AG04450 (cell line): ENCODE data around the gene FRMD7. TPM values are rescaled to one million over a fixed set of nuclear protein-coding genes. Genes with fewer than 3 reads are reported as not detected.

Experiments
- CTCF ChIA-PET: fragments of 300-600, 350-600 bp; formaldehyde crosslinking; extraction: SDS; loops from one replicate; lab custom pipeline; 2022; ENCODE audit warnings: antibody characterized with exemption, inconsistent platforms; lab: Charles Lee
- POLR2A ChIA-PET: fragments of 350-600 bp; formaldehyde crosslinking; extraction: SDS; loops from one replicate; lab custom pipeline; 2021; ENCODE audit warnings: antibody characterized with exemption, inconsistent platforms; lab: Yijun Ruan, JAX
- DNase-seq: peaks from one replicate; pipeline ENCODE4 v3.0.0-alpha.2; 2011; ENCODE audit warnings: low read depth, low spot score
- H3K27ac ChIP-seq: one replicate; pipeline ENCODE4 v1.5.1; 2012; ENCODE audit warnings: low read depth, low read length, control low read depth
- H3K27me3 ChIP-seq: one replicate; pipeline ENCODE4 v1.6.0; 2012; ENCODE audit warnings: low read length; ENCODE audit not compliant: control insufficient read depth, insufficient read depth
- H3K4me3 ChIP-seq: 2 replicates; pipeline ENCODE4 v1.5.1; 2011; ENCODE audit warnings: mild to moderate bottlenecking, low read depth, low read length, control low read depth
- H3K9me3 ChIP-seq: 2 replicates; pipeline ENCODE4 v1.5.1; 2012; ENCODE audit warnings: low read length; ENCODE audit not compliant: control insufficient read depth, insufficient read depth
- polyA plus RNA-seq: library from polyadenylated mRNA; depleted of rRNA; stranded (reverse); fragments of >200 nt; gene quantifications from 2 replicates; pipeline ENCODE4 v1.2.3, GENCODE V29; 2011; rRNA removed
- TF ChIP-seq, protein P1 (sequence below): IDR thresholded peaks from 2 replicates; pipeline ENCODE4 v1.5.1; 2011; ENCODE audit warnings: low read depth, low read length, control low read depth, inconsistent platforms

FRMD7 gene
- polyA plus RNA-seq, 1 experiment = not detected

DNA sequence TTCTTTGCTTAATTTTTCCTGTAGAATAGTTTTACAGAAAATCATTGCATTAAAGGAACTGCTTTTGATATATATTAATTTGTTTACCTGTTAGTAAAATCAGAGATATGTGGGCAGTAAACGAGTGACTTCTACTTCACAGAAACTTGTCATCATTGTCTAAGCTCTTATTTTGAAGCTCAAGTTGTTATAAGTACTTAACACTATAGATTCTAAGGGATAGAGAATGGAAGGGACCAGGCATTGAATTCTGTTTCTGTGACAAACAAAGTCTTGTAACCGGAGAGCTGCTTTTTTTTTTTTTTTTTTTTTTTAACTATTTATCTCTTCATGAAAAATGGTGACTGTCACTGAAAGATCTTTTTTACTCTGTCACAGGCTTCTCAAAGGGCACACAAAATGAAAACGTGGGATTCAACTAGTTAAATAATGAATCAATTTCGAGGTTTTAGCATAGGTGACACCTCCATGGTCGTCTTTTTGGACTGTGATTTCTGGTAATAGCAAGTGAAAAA lies 90.3 kb downstream of the FRMD7 start:
- Histone ChIP-seq H3K27me3 (no peaks in the 10 kb centered on the region), H3K4me3 (no peak overlapping the region), H3K27ac (no peak overlapping the region), H3K9me3 (no peaks in the 10 kb centered on the region)
- TF ChIP-seq, protein P1, sequence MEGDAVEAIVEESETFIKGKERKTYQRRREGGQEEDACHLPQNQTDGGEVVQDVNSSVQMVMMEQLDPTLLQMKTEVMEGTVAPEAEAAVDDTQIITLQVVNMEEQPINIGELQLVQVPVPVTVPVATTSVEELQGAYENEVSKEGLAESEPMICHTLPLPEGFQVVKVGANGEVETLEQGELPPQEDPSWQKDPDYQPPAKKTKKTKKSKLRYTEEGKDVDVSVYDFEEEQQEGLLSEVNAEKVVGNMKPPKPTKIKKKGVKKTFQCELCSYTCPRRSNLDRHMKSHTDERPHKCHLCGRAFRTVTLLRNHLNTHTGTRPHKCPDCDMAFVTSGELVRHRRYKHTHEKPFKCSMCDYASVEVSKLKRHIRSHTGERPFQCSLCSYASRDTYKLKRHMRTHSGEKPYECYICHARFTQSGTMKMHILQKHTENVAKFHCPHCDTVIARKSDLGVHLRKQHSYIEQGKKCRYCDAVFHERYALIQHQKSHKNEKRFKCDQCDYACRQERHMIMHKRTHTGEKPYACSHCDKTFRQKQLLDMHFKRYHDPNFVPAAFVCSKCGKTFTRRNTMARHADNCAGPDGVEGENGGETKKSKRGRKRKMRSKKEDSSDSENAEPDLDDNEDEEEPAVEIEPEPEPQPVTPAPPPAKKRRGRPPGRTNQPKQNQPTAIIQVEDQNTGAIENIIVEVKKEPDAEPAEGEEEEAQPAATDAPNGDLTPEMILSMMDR = no peak
- ChIA-PET POLR2A (interaction anchor here (0.6 kb wide), 1 partner anchor 758 kb away, joined by 4 read pairs; no protein-coding TSS in a partner anchor), CTCF (no interaction called here)
- DNase-seq = no peak

DNA sequence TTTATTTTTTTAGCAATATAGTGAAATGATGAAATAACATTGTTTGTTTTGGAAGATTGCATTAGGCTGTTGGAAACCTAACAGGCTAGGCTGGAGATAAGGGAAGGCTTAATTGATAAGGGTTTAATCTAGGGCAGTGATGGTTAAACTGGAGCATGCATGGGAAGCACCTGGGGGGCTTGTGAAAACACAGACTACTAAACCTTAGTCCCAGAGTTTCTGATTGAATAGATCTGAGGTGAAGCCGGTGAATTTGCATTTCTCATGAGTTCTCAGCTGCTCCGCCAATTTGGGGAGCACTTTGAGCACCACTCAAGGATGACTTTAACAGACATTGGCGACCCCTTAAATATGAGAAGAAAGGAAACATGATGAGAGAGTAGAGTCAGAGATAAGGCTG lies 93.2 kb downstream of the FRMD7 start:
- Histone ChIP-seq H3K27ac (no peak overlapping the region), H3K4me3 (no peak overlapping the region), H3K9me3 (no peaks in the 10 kb centered on the region), H3K27me3 (no peaks in the 10 kb centered on the region)
- ChIA-PET CTCF (no interaction called here), POLR2A (no interaction called here)
- TF ChIP-seq, protein P1 = no peak
- DNase-seq = no peak

- no peak for DNase-seq
- TF ChIP-seq, protein P1 = no peak
- CTCF ChIA-PET = interaction anchor here (0.6 kb wide), 1 partner anchor 259 kb away, joined by 3 read pairs; no protein-coding TSS in a partner anchor
- POLR2A ChIA-PET = no interaction called here
- H3K4me3 ChIP-seq = no peak overlapping the region
- no peak overlapping the region for H3K27ac ChIP-seq
- H3K9me3 ChIP-seq = no peaks in the 10 kb centered on the region
- H3K27me3 ChIP-seq = no peaks in the 10 kb centered on the region
These were observed 94.7 kb downstream of the FRMD7 start for GRCh38 chrX:132033166-132033565.

DNA sequence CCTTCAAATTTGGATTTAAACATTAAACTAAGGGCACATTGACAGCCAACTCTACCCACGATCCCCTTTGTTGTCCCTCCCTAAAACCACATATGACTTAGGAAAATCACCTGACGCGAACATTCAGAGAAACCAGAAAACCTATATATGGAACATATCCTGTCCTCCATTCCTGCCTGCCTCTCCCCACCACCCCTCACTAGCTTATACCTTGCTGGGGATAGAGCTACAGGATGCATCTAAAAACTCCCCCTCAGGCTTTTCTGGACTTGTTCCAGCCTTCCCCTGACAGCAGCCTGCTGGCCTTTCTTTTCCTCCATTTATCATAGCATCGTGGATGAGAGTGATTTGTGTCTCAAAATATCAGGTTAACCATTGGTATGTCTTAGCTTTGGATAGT lies 96.0 kb downstream of the FRMD7 start:
- POLR2A ChIA-PET = no interaction called here
- no peak for DNase-seq
- TF ChIP-seq, protein P1 = no peak
- no peaks in the 10 kb centered on the region for H3K27me3 ChIP-seq
- H3K27ac ChIP-seq = no peak overlapping the region
- H3K4me3 ChIP-seq = no peak overlapping the region
- no peaks in the 10 kb centered on the region for H3K9me3 ChIP-seq
- CTCF ChIA-PET = no interaction called here

DNA sequence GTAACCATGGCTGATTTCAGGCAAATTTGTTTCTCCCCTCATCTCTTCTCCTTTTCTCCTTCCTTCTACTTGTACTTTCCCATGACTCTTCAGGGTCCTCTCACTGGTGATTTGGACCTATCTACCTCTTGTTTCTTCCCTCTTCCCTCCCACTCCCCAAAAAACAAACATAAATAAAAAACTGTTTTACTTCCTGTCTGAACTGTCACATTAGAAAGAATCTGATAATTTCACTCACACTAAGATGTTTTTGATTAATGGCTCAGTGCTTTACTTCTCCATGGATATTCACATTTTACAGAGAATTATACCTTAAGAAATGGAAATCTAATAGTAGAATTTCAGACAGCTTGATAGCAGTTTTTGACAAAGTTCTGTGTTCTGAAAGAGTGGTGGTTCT lies 97.6 kb downstream of the FRMD7 start:
- Histone ChIP-seq H3K4me3 (no peak overlapping the region), H3K27me3 (no peaks in the 10 kb centered on the region), H3K27ac (no peak overlapping the region), H3K9me3 (no peaks in the 10 kb centered on the region)
- no peak for DNase-seq
- CTCF ChIA-PET = no interaction called here
- TF ChIP-seq, protein P1 = no peak
- POLR2A ChIA-PET = no interaction called here

Other genes with a start within 250 kb of the FRMD7 start
- 0.25 and 0.61 TPM in 2 replicates for gene STK26, start 104.7 kb downstream of the FRMD7 start, polyA plus RNA-seq
- gene RAP2C, start 91.4 kb upstream of the FRMD7 start, polyA plus RNA-seq = 14.4 and 19.5 TPM in 2 replicates